GM12891 (cell line): ENCODE results near the gene MED13L.

Experiments
- PAX5 ChIP-seq: IDR thresholded peaks from 2 replicates; pipeline ENCODE4 v1.6.1; 2011; ENCODE audit warnings: low read length, moderate library complexity, mild to moderate bottlenecking; ENCODE audit not compliant: insufficient read depth, severe bottlenecking
- POLR2A ChIP-seq: IDR thresholded peaks from 2 replicates; pipeline ENCODE4 v1.6.1; 2011; ENCODE audit warnings: low read depth, low read length, control low read depth
- POLR2AphosphoS5 ChIP-seq: IDR thresholded peaks from 2 replicates; pipeline ENCODE4 v1.6.1; 2011; ENCODE audit warnings: low read depth, low read length, control low read depth
- TAF1 ChIP-seq: IDR thresholded peaks from 2 replicates; pipeline ENCODE4 v1.6.1; 2011; ENCODE audit warnings: low read depth, low read length, control low read depth

DNA sequence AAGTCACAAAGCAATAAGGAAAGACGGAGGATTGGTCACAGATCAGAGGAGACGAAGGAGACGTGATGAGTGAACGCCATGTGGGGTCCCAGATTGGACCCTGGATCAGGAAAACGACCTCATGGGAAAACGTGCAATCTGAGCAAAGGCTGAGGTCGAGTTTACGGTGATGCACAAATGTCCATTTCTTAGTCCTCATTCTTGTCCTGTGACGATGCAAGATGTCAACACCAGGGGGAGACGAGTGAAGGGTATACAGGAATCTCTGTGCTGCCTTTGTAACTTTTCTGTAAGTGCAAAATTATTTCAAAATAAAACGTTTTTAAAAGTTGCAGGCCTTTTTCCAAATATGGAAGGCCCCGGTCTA lies 329.8 kb downstream of the MED13L start:
- TF ChIP-seq POLR2A (no peak), POLR2AphosphoS5 (no peak), PAX5 (no peak), TAF1 (no peak)
